ENCODE results near the gene IL22RA2. TPM values are rescaled to one million over a fixed set of nuclear protein-coding genes. Genes with fewer than 3 reads are reported as not detected.

Gene IL22RA2
- total and polyA plus RNA-seq, 4 donors, result 0.05 TPM; not detected in 3

DNA sequence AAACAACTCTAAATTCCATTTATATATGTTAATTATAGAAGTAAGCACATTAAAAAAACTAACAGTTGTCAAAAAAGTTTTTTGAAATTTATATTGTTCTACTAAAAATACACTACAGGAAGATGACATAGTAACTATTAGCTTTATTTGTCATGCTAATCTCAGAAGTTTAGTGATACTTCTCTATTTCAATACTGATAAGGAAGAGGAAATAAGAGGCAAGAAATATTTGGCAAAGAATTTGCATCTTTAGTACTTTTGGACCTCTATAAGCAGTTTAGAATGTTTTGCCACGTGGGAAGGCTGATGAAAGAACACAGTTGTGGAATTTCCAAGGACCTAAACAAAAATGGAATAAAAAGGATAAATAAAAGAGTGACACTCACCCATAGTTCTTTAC is 33.1 kb upstream of the IL22RA2 start:
- Histone ChIP-seq H3K27me3 (ENCODE audit: control insufficient read depth in 4 of 4, insufficient read depth in 4 of 4, low read length in 3 of 4) (no peaks in the 10 kb centered on the region), H3K9ac (ENCODE audit: low read depth in 1 of 2, low read length in 2 of 2) (no peak overlapping the region), H3K36me3 (ENCODE audit: control insufficient read depth in 4 of 4, insufficient read depth in 3 of 4, low read depth in 1 of 4, low read length in 3 of 4) (peaks cover 6 to 43% (median 30%) of the 10 kb centered on the region in 4 donors), H3K4me3 (ENCODE audit: low read depth in 1 of 3, low read length in 3 of 3) (no peak overlapping the region), H3K4me1 (ENCODE audit: control insufficient read depth in 4 of 4, insufficient read depth in 4 of 4, low read length in 3 of 4) (peaks cover 4 to 20% (median 12%) of the 10 kb centered on the region in 4 donors), H3K27ac (ENCODE audit: low read depth in 1 of 2, low read length in 2 of 2) (no peak overlapping the region), H3K9me3 (ENCODE audit: control insufficient read depth in 4 of 4, low read length in 3 of 4) (no peaks in the 10 kb centered on the region)
- TF ChIP-seq, protein P1, sequence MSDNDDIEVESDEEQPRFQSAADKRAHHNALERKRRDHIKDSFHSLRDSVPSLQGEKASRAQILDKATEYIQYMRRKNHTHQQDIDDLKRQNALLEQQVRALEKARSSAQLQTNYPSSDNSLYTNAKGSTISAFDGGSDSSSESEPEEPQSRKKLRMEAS (IDR thresholded peaks at IDR 0.05), result no peak
- TF ChIP-seq RXRA (IDR thresholded peaks at IDR 0.05), result no peak
- no peak for TF ChIP-seq NR2F2 (IDR thresholded peaks at IDR 0.05)
- TF ChIP-seq SP1 (IDR thresholded peaks at IDR 0.05), result no peak
- TF ChIP-seq JUND (IDR thresholded peaks at IDR 0.05), result no peak
- no peak for TF ChIP-seq GABPA (IDR thresholded peaks at IDR 0.05 in 1 of 2, conservative IDR thresholded peaks at IDR 0.05 in 1 of 2)
- TF ChIP-seq RAD21 (IDR thresholded peaks at IDR 0.05), result no peak
- TF ChIP-seq ATF3 (IDR thresholded peaks at IDR 0.05), result no peak
- WGBS, result 65% methylated on average over 1 of the region's 1 CpG
- no peak for DNase-seq (ENCODE audit: low spot score)

GRCh38 chr6:137203256-137203655 is 29.8 kb upstream of the IL22RA2 start:
- TF ChIP-seq, protein P2, sequence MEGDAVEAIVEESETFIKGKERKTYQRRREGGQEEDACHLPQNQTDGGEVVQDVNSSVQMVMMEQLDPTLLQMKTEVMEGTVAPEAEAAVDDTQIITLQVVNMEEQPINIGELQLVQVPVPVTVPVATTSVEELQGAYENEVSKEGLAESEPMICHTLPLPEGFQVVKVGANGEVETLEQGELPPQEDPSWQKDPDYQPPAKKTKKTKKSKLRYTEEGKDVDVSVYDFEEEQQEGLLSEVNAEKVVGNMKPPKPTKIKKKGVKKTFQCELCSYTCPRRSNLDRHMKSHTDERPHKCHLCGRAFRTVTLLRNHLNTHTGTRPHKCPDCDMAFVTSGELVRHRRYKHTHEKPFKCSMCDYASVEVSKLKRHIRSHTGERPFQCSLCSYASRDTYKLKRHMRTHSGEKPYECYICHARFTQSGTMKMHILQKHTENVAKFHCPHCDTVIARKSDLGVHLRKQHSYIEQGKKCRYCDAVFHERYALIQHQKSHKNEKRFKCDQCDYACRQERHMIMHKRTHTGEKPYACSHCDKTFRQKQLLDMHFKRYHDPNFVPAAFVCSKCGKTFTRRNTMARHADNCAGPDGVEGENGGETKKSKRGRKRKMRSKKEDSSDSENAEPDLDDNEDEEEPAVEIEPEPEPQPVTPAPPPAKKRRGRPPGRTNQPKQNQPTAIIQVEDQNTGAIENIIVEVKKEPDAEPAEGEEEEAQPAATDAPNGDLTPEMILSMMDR (IDR thresholded peaks at IDR 0.05; ENCODE audit: low read depth, low read length, missing input control), result no peak
- TF ChIP-seq YY1 (IDR thresholded peaks at IDR 0.05), result no peak
- no peak for TF ChIP-seq HNF4A (conservative IDR thresholded peaks at IDR 0.05)
- TF ChIP-seq NR2F2 (IDR thresholded peaks at IDR 0.05), result no peak
- TF ChIP-seq FOXA1 (IDR thresholded peaks at IDR 0.05), result no peak
- no peak for TF ChIP-seq GABPA (IDR thresholded peaks at IDR 0.05 in 1 of 2, conservative IDR thresholded peaks at IDR 0.05 in 1 of 2)
- no peak for TF ChIP-seq ATF3 (IDR thresholded peaks at IDR 0.05)
- TF ChIP-seq JUND (IDR thresholded peaks at IDR 0.05), result no peak
- no peak for TF ChIP-seq RAD21 (IDR thresholded peaks at IDR 0.05)
- TF ChIP-seq HNF4G (IDR thresholded peaks at IDR 0.05), result no peak
- TF ChIP-seq, protein P3, sequence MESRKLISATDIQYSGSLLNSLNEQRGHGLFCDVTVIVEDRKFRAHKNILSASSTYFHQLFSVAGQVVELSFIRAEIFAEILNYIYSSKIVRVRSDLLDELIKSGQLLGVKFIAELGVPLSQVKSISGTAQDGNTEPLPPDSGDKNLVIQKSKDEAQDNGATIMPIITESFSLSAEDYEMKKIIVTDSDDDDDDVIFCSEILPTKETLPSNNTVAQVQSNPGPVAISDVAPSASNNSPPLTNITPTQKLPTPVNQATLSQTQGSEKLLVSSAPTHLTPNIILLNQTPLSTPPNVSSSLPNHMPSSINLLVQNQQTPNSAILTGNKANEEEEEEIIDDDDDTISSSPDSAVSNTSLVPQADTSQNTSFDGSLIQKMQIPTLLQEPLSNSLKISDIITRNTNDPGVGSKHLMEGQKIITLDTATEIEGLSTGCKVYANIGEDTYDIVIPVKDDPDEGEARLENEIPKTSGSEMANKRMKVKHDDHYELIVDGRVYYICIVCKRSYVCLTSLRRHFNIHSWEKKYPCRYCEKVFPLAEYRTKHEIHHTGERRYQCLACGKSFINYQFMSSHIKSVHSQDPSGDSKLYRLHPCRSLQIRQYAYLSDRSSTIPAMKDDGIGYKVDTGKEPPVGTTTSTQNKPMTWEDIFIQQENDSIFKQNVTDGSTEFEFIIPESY (IDR thresholded peaks at IDR 0.05), result no peak
- no peak for TF ChIP-seq RXRA (IDR thresholded peaks at IDR 0.05)
- no peak for TF ChIP-seq EGR1 (IDR thresholded peaks at IDR 0.05; ENCODE audit: low read depth in 2 of 2)
- no peak for TF ChIP-seq TAF1 (conservative IDR thresholded peaks at IDR 0.05)
- TF ChIP-seq FOXA2 (IDR thresholded peaks at IDR 0.05), result no peak
- no peak for TF ChIP-seq SP1 (IDR thresholded peaks at IDR 0.05)
- no peak for TF ChIP-seq REST (IDR thresholded peaks at IDR 0.05)
- TF ChIP-seq, protein P1 (IDR thresholded peaks at IDR 0.05), result no peak
- Histone ChIP-seq H3K9ac (ENCODE audit: low read depth in 1 of 2, low read length in 2 of 2) (no peak overlapping the region), H3K9me3 (ENCODE audit: control insufficient read depth in 4 of 4, low read length in 3 of 4) (no peaks in the 10 kb centered on the region), H3K27ac (ENCODE audit: low read depth in 1 of 2, low read length in 2 of 2) (no peak overlapping the region), H3K4me1 (ENCODE audit: control insufficient read depth in 4 of 4, insufficient read depth in 4 of 4, low read length in 3 of 4) (peaks cover 0 to 1% (median 0%) of the 10 kb centered on the region in 4 donors), H3K27me3 (ENCODE audit: control insufficient read depth in 4 of 4, insufficient read depth in 4 of 4, low read length in 3 of 4) (no peaks in the 10 kb centered on the region), H3K36me3 (ENCODE audit: control insufficient read depth in 4 of 4, insufficient read depth in 3 of 4, low read depth in 1 of 4, low read length in 3 of 4) (peaks cover 10 to 60% (median 43%) of the 10 kb centered on the region in 4 donors), H3K4me3 (ENCODE audit: low read depth in 1 of 3, low read length in 3 of 3) (no peak overlapping the region)
- 97% methylated on average over 2 of the region's 2 CpGs for WGBS
- DNase-seq (ENCODE audit: low spot score), result no peak
